T-cell (primary cell): ENCODE measurements around the gene OR2B2. TPM values are rescaled to one million over a fixed set of nuclear protein-coding genes. Genes with fewer than 3 reads are reported as not detected.
A peak's percentile ranks its signal among the peaks of the same experiment; 100 is the strongest.

Experiments
- ATAC-seq, 4 experiments: fragments of 200-7000 bp in 3 of 4; fragments of 150-1000 bp in 1 of 4; cut with Tn5 transposase; replicated peaks in 1 of 4; 1 replicate in 3 of 4; 2 replicates in 1 of 4; pipeline ENCODE4 v1.10.0; 2021; ENCODE audit warnings: moderate library complexity in 3 of 4, mild to moderate bottlenecking in 2 of 4, moderate number of reproducible peaks in 1 of 4
- CTCF ChIA-PET, 2 donors: fragments of 300-600 bp; sonication (Branson Sonifier 250); formaldehyde crosslinking; loops; one replicate each; lab custom pipeline; 2022; ENCODE audit warnings: antibody characterized with exemption in 2 of 2; lab: Charles Lee
- POLR2A ChIA-PET, 2 donors: fragments of 300-600 bp; sonication (Branson Sonifier 250); formaldehyde crosslinking; loops; one replicate each; lab custom pipeline; 2022; ENCODE audit warnings: antibody characterized with exemption in 2 of 2; lab: Charles Lee
- DNase-seq, 35 experiments: peaks; one replicate each; pipeline versions ENCODE4 v3.0.0 to v3.0.0-alpha.2; 2013 to 2023
- H3K27ac ChIP-seq: one replicate; pipeline ENCODE4 v1.5.1; 2013; ENCODE audit warnings: low read length
- H3K27me3 ChIP-seq, 2 experiments: replicated peaks in 1 of 2; 1 replicate in 1 of 2; 2 replicates in 1 of 2; pipeline versions ENCODE4 v1.6.1 to v1.7.0; 2013; ENCODE audit warnings: low read length in 1 of 2, mixed read lengths in 1 of 2; ENCODE audit not compliant: control insufficient read depth in 2 of 2, insufficient read depth in 2 of 2; ENCODE audit errors: extremely low read depth in 1 of 2
- H3K36me3 ChIP-seq, 2 donors: 1 replicate in 1 of 2; 2 replicates in 1 of 2; pipeline versions ENCODE4 v1.6.1 to v1.7.0; 2013; ENCODE audit warnings: low read length in 1 of 2; ENCODE audit not compliant: control insufficient read depth in 2 of 2, insufficient read depth in 1 of 2; ENCODE audit errors: extremely low read depth in 1 of 2
- H3K4me1 ChIP-seq, 2 experiments: 1 replicate in 1 of 2; 2 replicates in 1 of 2; pipeline versions ENCODE4 v1.6.1 to v1.7.0; 2013; ENCODE audit warnings: low read length in 2 of 2, mixed read lengths in 1 of 2; ENCODE audit not compliant: insufficient read depth in 2 of 2, control insufficient read depth in 1 of 2; ENCODE audit errors: extremely low read depth in 1 of 2
- H3K4me3 ChIP-seq, 2 donors: 1 replicate in 1 of 2; 2 replicates in 1 of 2; pipeline versions ENCODE4 v1.5.1 to v1.7.0; 2013; ENCODE audit warnings: mild to moderate bottlenecking in 2 of 2, low read length in 1 of 2, moderate library complexity in 1 of 2; ENCODE audit not compliant: control insufficient read depth in 1 of 2; ENCODE audit errors: extremely low read depth in 1 of 2
- H3K9me3 ChIP-seq: 2 replicates; pipeline ENCODE4 v1.7.0; 2013
- H3K27ac Mint-ChIP-seq, 2 donors: one replicate each; pipeline ENCODE4 v1.8.0; 2020 to 2021; ENCODE audit warnings: mild to moderate bottlenecking in 2 of 2, mixed read lengths in 2 of 2
- H3K27me3 Mint-ChIP-seq, 2 donors: one replicate each; pipeline ENCODE4 v1.8.0; 2021 to 2022; ENCODE audit warnings: mixed read lengths in 2 of 2
- H3K36me3 Mint-ChIP-seq: one replicate; pipeline ENCODE4 v1.8.0; 2021; ENCODE audit warnings: mixed read lengths
- H3K4me1 Mint-ChIP-seq, 3 donors: one replicate each; pipeline ENCODE4 v1.8.0; 2020 to 2022; ENCODE audit warnings: mixed read lengths in 3 of 3, mild to moderate bottlenecking in 1 of 3
- H3K4me3 Mint-ChIP-seq, 3 donors: one replicate each; pipeline ENCODE4 v1.8.0; 2020 to 2022; ENCODE audit warnings: mild to moderate bottlenecking in 3 of 3, mixed read lengths in 3 of 3, moderate library complexity in 3 of 3
- H3K9me3 Mint-ChIP-seq, 3 donors: one replicate each; pipeline ENCODE4 v1.8.0; 2020 to 2022; ENCODE audit warnings: mixed read lengths in 3 of 3
- WGBS: methylation state at CpG from one replicate; pipeline ENCODE4 v1.1.5; 2013; ENCODE audit warnings: missing lambda C conversion rate; ENCODE audit not compliant: insufficient coverage; 5-methylcytosine and 5-hydroxymethylcytosine counted together
- total RNA-seq, 35 experiments: library from RNA in 6 of 35; stranded (reverse) in 6 of 35; fragments of 120-200 nt in 1 of 35; gene quantifications; one replicate each; pipeline versions ENCODE4 v1.2.1 to v1.2.4 and lab custom pipeline; 2013 to 2026

Gene OR2B2
- total RNA-seq, 5 donors from 2014 or later (not counting 1 experiment from before 2014, with no cell fraction given), result not detected

DNA sequence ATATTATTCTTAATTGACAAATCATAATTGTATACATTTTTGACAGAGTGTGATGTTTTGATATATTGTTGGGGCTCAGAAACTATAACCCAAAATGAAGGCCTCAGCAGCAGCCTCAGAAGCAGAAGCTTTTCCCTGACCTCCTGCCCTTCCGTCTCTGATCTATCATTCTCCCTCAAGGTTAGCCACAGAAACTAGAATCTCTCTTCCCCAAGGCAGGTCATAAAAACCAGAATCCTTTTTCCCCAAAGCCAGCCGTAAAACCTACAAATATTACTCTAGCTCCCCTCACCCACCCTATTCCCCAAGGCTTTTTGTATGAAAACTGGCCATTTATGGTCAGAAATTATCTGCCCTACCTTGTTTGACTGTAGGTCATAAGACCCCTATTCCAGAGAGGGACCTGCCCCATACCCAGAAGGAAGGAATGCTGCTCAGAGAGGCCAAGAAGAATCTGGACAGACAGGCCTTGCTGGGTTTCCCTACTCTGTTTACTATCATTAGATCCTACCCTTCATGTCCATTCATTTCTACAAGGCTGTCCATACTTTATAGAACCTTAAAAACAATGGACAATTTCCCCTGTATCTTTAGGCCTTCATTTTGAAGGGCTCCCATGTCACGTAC lies 14.5 kb downstream of the OR2B2 start:
- peaks cover 12 to 23% (median 17%) of the 10 kb centered on the region in 3 donors for H3K4me1 Mint-ChIP-seq
- ChIA-PET CTCF (interaction anchor here (1.0 to 5.9 kb wide), 13 partner anchors 25 to 734 kb away, joined by 3 to 134 read pairs (median 24); a partner anchor contains a TSS), POLR2A (interaction anchor here in 1 of 2 donors (0.7 to 6.3 kb wide), 2 partner anchors 29 to 1543 kb away, joined by 4 to 446 read pairs; a partner anchor contains a TSS)
- H3K36me3 ChIP-seq, result no peaks in the 10 kb centered on the region
- DNase-seq, result no peak
- H3K27me3 ChIP-seq, result no peaks in the 10 kb centered on the region
- ATAC-seq, result no peak
- no peak overlapping the region for H3K27ac ChIP-seq
- no peak overlapping the region for H3K4me3 Mint-ChIP-seq
- no peaks in the 10 kb centered on the region for H3K9me3 ChIP-seq
- no peak overlapping the region for H3K27ac Mint-ChIP-seq
- H3K4me3 ChIP-seq, result no peak overlapping the region
- peaks cover 4 to 15% of the 10 kb centered on the region in 2 experiments for H3K4me1 ChIP-seq
- H3K36me3 Mint-ChIP-seq, result peaks cover 1% of the 10 kb centered on the region
- no peaks in the 10 kb centered on the region for H3K9me3 Mint-ChIP-seq
- H3K27me3 Mint-ChIP-seq, result peaks cover 0 to 4% of the 10 kb centered on the region in 2 donors
- WGBS, result 87% methylated on average over 2 of the region's 3 CpGs

DNA sequence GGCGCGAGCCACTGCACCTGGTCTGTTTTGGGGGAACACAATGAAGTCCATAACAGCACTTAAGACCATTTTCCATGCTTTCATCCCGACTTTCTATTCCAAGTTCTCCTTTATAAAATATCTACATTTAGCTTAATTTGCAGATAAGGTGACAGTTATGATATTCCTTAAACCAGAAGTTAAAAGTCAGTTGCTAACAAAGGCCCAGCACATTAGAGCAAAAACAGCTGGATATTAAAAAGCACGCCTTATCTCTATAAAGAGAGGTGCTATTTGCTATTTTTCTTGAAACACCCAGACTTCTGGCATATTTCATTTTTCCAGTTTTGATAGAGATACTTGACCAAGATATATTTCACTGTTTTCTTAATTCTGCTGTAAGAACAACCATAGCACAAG lies 15.8 kb downstream of the OR2B2 start:
- no peak for ATAC-seq
- Mint-ChIP-seq H3K36me3 (no peaks in the 10 kb centered on the region), H3K4me1 (peaks cover 13 to 19% (median 15%) of the 10 kb centered on the region in 3 donors), H3K27ac (no peak overlapping the region), H3K9me3 (peaks cover 0 to 3% (median 2%) of the 10 kb centered on the region in 3 donors), H3K27me3 (no peaks in the 10 kb centered on the region), H3K4me3 (peak overlapping the region in 1 of 3 donors; percentile 44)
- Histone ChIP-seq H3K36me3 (no peaks in the 10 kb centered on the region), H3K4me3 (no peak overlapping the region), H3K27ac (no peak overlapping the region), H3K9me3 (no peaks in the 10 kb centered on the region), H3K4me1 (peaks cover 10 to 25% of the 10 kb centered on the region in 2 experiments), H3K27me3 (no peaks in the 10 kb centered on the region)
- DNase-seq, result no peak
- ChIA-PET POLR2A (interaction anchor here (4.2 to 6.3 kb wide), 5 partner anchors 27 to 87 kb away, joined by 54 to 446 read pairs (median 161); a partner anchor contains a TSS), CTCF (interaction anchor here (0.5 to 5.9 kb wide), 26 partner anchors 9 to 1905 kb away, joined by 3 to 134 read pairs (median 4); a partner anchor contains a TSS)
- WGBS, result 100% methylated on average over 2 of the region's 4 CpGs

DNA sequence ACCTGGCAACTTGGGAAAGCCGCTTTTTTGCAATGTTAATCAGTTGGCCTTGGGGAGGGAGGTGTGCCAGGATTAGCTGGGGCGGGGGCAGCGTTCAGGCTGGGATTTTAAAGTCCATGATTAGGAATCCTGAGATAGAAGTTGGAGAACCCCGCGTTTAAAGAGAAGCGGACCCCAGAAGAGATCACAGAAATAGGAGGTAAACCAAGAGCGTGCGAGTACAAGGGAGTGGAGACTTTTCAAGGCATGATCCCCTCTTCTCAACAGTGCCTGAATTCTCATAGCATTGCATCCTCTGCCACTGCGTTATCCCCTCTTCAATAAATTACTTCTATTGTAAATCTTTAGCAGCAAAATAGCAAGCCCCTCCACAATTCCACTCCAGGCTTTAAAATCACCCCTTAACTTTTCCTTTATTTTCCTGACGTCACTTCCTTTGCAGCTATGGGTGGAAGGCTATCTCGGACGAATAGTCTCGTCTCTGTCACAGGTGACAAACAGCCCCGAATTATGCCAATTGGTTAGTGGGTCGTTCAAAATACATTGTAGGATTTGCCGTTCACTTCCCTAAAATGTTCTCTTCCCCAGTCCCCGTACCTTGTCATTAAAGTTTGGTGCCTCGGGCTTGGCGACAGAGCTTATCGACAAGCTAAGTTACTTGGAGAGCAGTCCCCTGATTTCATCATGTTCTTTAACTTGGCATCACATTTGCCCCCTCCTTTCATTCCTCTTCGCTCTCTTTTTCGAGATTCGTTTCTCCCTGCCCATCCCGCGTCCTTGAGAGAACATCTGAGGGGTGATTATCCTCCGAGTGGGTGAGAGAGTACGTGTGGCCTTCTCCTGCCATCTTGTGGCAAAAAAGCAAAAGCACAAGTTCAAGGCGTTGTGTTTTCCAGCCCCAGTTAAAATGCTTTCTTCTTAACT lies 17.1 kb downstream of the OR2B2 start:
- CTCF ChIA-PET, result interaction anchor here (0.7 to 5.9 kb wide), 24 partner anchors 11 to 768 kb away, joined by 3 to 134 read pairs (median 10); a partner anchor contains a TSS
- Mint-ChIP-seq H3K36me3 (no peaks in the 10 kb centered on the region), H3K4me3 (no peak overlapping the region), H3K27ac (no peak overlapping the region), H3K27me3 (no peaks in the 10 kb centered on the region), H3K4me1 (peaks cover 23 to 27% (median 24%) of the 10 kb centered on the region in 3 donors), H3K9me3 (peaks cover 0 to 6% (median 3%) of the 10 kb centered on the region in 3 donors)
- H3K9me3 ChIP-seq, result no peaks in the 10 kb centered on the region
- DNase-seq (peak in 34 of 35 experiments; percentile 38 to 88 (median 54)), ATAC-seq (peak; percentile 21 to 41 (median 35))
- H3K27me3 ChIP-seq, result no peaks in the 10 kb centered on the region
- H3K4me3 ChIP-seq, result peak overlapping the region; percentile 71 to 76
- no peaks in the 10 kb centered on the region for H3K36me3 ChIP-seq
- POLR2A ChIA-PET, result interaction anchor here (0.6 to 6.3 kb wide), 17 partner anchors 23 to 1863 kb away, joined by 3 to 446 read pairs (median 24); a partner anchor contains a TSS
- H3K27ac ChIP-seq, result peak overlapping the region; percentile 89
- 0% methylated on average over 12 of the region's 28 CpGs for WGBS
- H3K4me1 ChIP-seq, result peaks cover 14 to 35% of the 10 kb centered on the region in 2 experiments

DNA sequence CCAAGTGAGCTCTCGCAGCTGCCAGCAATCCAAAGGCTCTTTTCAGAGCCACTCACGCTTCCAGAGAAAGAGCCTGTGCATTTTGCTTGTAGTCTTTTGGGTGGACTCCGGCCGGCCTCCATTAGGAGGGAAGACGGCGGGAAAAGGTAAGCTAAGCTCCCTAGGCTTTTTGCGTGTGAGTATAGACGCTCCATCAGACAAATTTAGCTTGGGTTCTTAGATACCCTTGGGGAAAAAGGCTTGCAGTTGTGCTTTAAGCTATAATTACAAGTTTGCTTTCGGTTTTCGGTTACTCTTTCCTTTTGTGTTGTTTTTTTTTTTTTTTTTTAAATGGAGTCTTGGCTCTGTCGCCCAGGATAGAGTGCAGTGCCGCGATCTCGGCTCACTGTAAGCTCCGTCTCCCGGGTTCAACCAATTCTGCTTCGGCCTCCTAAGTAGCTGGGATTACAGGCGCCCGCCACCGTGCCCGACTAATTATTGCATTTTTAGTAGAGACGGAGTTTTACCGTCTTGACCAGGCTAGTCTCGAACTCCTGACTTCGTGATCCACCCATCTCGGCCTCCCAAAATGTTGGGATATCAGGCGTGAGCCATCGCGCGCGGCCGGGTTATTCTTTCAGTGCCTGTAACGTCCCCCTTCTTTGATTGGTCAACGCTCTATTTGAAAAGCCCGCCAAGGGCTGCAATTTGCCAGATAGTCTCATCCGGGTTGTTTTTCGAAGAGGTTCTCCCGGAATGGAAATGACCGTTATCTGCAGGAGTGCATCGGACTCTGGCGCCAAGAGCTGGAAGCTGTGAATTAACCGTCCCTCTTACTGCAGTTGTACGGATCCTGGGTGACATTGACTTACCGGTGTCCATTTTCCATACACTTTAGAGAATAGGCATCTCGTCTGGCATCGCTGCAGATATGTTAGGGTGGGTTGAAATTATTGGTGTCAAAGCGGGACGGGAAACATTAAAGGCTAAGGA lies 18.1 kb downstream of the OR2B2 start:
- H3K36me3 Mint-ChIP-seq, result no peaks in the 10 kb centered on the region
- ChIA-PET CTCF (interaction anchor here (0.6 to 5.9 kb wide), 40 partner anchors 12 to 1905 kb away, joined by 3 to 134 read pairs (median 6); a partner anchor contains a TSS), POLR2A (interaction anchor here (0.5 to 6.3 kb wide), 46 partner anchors 8 to 1873 kb away, joined by 3 to 446 read pairs (median 8); a partner anchor contains a TSS)
- Histone ChIP-seq H3K27ac (peak overlapping the region; percentile 89), H3K9me3 (no peaks in the 10 kb centered on the region), H3K36me3 (no peaks in the 10 kb centered on the region), H3K4me1 (peaks cover 19 to 40% of the 10 kb centered on the region in 2 experiments), H3K27me3 (no peaks in the 10 kb centered on the region), H3K4me3 (peak overlapping the region; percentile 71 to 76)
- peaks cover 0 to 6% (median 3%) of the 10 kb centered on the region in 3 donors for H3K9me3 Mint-ChIP-seq
- peaks cover 28 to 36% (median 29%) of the 10 kb centered on the region in 3 donors for H3K4me1 Mint-ChIP-seq
- WGBS, result under 1% methylated on average over 35 of the region's 48 CpGs
- DNase-seq, result peak; percentile 49 to 83 (median 65)
- no peak overlapping the region for H3K27ac Mint-ChIP-seq
- H3K27me3 Mint-ChIP-seq, result no peaks in the 10 kb centered on the region
- no peak overlapping the region for H3K4me3 Mint-ChIP-seq
- ATAC-seq, result peak; percentile 7 to 13 (median 8)

DNA sequence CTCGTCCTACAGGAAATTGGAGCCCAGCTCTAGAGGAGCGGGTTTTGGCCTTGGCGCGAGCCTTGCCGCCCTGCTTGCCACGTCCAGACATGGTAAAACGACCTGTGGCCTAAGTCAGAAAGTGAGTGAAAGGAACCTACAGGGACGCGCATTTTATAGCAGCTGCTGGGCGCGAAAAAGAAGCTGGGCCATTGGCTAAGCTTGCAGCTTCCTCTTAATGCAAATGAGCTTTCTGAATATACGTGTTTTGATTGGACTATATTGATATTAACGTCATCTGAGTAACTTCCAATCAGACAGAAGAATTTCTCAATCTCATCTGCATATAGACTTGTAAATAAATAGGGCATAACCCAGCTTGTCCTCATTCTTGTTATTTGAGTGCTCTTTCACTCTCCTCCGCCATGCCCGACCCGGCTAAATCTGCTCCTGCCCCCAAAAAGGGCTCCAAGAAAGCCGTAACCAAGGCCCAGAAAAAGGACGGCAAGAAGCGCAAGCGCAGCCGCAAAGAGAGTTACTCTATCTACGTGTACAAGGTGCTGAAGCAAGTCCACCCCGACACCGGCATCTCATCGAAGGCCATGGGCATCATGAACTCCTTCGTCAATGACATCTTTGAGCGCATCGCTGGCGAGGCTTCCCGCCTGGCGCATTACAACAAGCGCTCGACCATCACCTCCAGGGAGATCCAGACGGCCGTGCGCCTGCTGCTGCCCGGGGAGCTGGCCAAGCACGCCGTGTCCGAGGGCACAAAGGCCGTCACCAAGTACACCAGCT lies 18.9 kb downstream of the OR2B2 start:
- peak overlapping the region; percentile 71 to 76 for H3K4me3 ChIP-seq
- H3K27ac ChIP-seq, result peak overlapping the region; percentile 89
- WGBS, result under 1% methylated on average over 37 of the region's 41 CpGs
- Mint-ChIP-seq H3K4me3 (no peak overlapping the region), H3K36me3 (no peaks in the 10 kb centered on the region), H3K4me1 (peaks cover 28 to 36% (median 29%) of the 10 kb centered on the region in 3 donors), H3K9me3 (peaks cover 0 to 6% (median 3%) of the 10 kb centered on the region in 3 donors), H3K27me3 (no peaks in the 10 kb centered on the region), H3K27ac (no peak overlapping the region)
- DNase-seq (peak; percentile 71 to 93 (median 86)), ATAC-seq (peak; percentile 72 to 79 (median 76))
- no peaks in the 10 kb centered on the region for H3K9me3 ChIP-seq
- H3K27me3 ChIP-seq, result no peaks in the 10 kb centered on the region
- peaks cover 19 to 40% of the 10 kb centered on the region in 2 experiments for H3K4me1 ChIP-seq
- H3K36me3 ChIP-seq, result no peaks in the 10 kb centered on the region
- POLR2A ChIA-PET, result interaction anchor here (0.5 to 6.3 kb wide), 87 partner anchors 9 to 1872 kb away, joined by 3 to 446 read pairs (median 5); partner anchors contain the start of genes ZNF184 (in 1 of the 2) and ZSCAN26 (in 1 of the 2)
- CTCF ChIA-PET, result interaction anchor here (0.6 to 5.9 kb wide), 35 partner anchors 9 to 1834 kb away, joined by 3 to 134 read pairs (median 5); a partner anchor contains a TSS
